HG03196 (cell line): ENCODE measurements around the gene ADNP2.

Experiments
- ATAC-seq: cut with Tn5 transposase; IDR thresholded peaks from one replicate; pipeline ENCODE4 v1.9.1; 2021; ENCODE audit not compliant: unreplicated experiment

The ADNP2 gene, protein sequence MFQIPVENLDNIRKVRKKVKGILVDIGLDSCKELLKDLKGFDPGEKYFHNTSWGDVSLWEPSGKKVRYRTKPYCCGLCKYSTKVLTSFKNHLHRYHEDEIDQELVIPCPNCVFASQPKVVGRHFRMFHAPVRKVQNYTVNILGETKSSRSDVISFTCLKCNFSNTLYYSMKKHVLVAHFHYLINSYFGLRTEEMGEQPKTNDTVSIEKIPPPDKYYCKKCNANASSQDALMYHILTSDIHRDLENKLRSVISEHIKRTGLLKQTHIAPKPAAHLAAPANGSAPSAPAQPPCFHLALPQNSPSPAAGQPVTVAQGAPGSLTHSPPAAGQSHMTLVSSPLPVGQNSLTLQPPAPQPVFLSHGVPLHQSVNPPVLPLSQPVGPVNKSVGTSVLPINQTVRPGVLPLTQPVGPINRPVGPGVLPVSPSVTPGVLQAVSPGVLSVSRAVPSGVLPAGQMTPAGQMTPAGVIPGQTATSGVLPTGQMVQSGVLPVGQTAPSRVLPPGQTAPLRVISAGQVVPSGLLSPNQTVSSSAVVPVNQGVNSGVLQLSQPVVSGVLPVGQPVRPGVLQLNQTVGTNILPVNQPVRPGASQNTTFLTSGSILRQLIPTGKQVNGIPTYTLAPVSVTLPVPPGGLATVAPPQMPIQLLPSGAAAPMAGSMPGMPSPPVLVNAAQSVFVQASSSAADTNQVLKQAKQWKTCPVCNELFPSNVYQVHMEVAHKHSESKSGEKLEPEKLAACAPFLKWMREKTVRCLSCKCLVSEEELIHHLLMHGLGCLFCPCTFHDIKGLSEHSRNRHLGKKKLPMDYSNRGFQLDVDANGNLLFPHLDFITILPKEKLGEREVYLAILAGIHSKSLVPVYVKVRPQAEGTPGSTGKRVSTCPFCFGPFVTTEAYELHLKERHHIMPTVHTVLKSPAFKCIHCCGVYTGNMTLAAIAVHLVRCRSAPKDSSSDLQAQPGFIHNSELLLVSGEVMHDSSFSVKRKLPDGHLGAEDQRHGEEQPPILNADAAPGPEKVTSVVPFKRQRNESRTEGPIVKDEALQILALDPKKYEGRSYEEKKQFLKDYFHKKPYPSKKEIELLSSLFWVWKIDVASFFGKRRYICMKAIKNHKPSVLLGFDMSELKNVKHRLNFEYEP

DNA sequence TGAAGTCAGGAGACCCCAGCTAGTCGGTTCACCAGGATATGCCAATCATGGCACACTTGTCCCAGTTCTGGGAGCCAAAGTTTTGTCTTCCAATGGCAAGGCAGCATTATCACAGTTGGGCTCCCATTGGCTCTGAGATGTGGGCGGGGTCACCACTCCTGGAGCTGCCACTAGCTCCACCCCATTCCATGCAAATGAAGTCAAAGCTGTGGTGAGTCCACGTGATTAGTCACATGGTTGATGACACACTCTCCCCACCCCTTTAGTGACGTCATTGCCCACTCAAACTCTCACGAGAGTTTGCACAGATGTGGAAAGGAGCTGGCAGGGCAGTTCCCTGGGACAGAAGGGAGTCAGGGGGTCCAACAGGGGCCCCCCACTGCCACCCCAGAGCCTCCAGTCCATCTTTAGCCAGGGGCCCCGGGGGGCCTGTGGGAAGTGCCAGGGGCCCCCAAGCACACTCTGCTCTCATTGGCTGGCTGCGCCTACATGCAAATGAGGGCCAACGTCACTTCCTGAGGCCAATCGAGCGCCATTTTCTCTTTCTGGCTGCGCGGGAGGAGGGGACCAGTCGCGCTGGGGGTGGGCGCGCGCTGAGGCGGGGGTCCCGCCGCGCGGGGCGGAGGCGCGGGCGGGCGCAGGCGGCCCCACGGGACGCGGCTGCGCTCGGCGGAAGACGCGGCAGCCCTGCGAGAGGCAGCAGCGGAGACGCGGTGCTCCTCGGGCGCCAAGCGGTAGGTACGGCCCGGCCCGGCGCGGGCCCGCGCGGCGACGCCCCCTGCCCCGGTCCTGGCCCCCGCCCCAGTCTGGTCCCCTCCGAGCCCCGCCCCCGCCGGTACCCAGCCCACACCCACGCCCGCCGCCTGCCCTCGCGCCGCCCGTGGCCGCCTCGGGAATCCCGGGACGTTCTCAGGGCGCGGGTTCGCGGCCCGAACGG, at the start of gene ADNP2:
Gene ADNP2, plus strand, starts transcription at position 524 of the 937 bp plus-strand sequence. CDS start 8,281 bp downstream, outside the sequence.
- ATAC-seq: peak; percentile 53

DNA sequence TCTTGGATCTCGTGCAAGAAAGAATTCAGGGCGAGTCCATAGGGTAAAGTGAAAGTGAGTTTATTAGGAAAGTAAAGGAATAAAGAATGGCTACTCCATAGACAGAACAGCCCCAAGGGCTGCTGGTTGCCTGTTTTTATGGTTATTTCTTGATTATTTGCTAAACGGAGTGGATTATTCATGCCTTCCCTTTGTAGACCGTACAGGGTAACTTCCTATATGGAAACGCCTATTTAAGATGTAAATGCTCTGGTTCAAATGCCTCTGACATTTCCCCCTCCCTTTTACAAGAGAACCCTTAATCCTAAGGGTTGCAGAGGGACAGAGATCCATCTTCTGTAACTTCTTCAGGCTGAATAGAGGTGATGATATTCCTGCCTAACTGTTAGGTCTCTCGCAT, 49.1 kb upstream of the ADNP2 start:
- no peak for ATAC-seq

DNA sequence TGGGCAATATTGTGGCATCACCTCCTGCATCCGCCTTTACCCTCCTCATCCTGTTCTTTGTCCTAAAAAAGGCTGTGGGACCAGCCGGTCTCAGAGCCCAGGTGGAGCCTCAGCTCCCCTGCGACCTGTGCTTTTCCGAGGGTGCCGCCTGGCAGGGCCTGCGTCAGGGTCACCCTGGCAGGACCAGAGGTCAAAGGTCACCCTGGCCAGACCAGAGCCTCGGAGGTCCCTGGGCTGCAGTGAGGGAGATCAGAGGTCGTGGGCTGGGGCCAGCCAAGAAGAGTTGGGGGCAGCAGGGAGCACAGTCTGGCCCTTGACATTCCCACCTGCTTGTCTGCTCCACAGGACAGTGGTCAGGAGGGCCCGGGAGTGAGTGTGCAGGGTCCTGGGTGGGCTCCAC, 43.4 kb upstream of the ADNP2 start:
- no peak for ATAC-seq

DNA sequence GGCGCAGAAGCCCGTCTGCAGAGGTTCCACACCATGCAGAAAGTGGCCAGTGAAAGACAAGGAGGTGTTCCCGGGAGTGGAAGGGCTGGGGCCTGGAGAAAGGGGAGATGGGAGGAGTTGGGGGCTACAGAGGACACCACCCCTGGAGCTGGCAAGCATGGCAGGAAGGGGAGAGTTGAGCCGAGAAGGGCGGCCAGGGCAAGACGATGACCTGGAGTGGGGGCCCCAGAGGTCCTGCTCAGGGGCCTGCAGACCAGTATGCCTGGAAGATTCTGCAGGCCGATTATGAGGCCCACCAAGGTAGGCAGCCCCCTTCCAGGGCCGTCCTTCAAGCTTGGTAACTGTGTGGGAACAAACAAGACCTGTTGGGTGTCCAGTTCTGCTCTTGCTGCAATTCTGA, 41.7 kb upstream of the ADNP2 start:
- no peak for ATAC-seq

DNA sequence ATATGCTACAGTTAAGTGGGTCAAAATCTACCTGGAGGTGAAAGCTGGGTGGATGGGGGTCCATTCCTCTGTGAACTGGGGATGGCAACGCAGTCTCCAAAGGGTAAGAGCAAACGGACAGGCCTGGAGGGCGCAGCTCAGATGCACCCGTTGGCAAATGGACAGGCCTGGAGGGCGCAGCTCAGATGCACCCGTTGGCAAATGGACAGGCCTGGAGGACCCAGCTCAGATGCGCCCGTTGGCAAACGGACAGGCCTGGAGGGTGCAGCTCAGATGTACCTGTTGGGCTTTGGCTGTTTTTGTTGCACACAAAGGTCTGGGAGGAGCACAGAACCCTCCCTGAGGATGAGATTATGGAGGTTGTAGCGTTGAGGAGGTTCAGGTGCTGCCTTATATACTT, 41.2 kb upstream of the ADNP2 start:
- no peak for ATAC-seq

DNA sequence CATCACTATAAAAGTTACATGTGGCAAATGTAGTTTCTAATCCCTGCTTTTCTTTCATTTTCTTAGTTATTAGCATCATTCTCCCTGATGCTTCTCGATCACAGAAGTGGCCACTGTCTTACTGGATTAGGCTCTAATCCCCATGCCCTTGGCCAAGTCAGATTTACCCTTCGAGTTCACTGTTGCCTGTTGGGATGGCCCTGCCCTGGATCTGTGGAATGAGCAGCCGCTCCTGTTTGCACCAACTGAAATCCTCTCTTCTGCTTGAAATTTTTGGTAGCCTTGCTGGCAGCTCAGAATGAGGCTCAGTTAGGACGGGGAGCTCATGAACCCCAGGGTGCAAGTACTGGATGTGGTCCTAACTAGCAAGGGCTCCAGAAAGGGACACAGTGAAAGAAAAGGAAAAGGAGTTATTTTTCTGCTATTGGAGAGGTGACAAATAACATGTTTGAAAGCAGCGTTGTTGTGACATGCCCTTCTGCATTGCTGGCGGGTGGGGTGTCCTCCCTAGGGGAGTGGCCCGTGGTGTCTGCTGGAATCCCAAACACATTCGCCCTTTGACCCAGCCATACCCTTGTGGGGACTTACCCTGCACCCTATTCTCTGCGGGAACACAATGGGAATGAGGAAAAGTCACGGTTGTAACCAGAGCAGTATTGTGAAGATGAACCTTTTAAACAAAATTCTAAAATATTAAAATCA, 40.3 kb upstream of the ADNP2 start:
- ATAC-seq: no peak

DNA sequence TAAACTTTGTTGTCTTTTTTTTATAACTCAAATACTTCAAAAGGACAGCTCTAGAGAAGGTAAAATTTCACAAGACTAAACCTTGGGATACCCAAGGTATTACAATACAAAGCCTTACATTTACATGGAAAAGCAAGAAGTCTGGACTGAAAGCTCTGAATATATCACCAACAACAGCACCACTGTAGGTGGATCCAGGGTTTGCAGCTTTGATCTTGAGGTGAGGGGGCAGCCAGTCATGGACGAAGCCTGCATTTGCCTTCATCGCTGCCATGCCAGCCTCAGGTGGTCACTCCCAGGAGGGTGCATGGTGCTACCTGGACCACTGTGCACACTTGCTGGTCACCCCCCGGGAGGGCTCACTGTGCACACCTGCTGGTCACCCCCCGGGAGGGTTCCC, 38.2 kb upstream of the ADNP2 start:
- no peak for ATAC-seq

DNA sequence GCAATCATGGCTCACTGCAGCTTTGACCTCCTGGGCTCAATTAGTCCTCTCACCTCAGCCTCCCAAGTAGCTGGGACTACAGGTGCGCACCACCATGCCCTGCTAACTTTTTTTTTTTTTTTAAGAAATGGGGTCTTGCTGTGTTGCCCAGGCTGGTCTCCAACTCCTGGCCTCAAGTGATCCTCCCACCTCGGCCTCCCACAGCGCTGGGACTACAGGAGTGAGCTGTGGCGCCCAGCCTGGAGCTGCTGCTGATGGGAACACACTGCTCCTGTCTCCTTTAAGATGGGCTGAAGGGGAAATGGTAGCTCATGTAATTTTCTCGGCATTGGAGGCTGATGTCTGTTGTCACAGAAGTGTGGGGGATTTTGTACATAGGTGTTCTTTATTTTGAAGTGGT, 34.9 kb upstream of the ADNP2 start:
- no peak for ATAC-seq

DNA sequence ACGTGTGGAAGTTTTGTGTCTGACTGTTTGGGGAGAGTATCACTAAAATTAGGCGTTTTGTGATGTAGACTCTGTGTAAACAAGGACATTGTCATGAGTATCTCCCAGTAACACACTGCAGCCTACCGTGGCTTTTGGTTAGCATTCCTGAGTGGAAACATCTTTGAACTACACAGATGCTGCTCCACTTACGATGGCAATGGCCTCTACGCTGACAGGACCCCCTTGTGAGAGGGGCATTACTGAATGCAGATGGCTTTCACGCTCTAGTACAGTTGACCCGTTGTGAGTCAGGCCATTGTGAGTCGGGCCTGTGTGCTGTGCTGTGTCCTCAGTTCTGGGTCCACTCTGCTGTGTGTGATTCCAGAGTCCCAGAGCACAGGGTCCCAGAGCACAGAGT, 34.4 kb upstream of the ADNP2 start:
- no peak for ATAC-seq

DNA sequence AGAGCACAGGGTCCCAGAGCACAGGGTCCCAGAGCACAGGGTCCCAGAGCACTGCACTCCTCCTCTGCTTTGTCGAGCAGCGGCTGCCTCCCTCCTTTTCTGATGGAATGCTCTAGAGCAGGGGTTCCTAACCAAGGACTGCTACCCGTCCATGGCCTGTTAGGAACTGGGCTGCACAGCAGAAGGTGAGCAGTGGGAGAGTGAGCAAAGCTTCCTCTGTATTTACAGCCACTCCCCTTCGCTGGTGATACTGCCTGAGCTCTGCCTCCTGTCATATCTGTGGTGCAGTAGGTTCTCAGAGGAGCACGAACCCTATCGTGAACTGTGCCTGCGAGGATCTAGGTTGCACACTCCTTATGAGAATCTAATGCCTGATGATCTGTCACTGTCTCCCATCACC, 33.1 kb upstream of the ADNP2 start:
- no peak for ATAC-seq

DNA sequence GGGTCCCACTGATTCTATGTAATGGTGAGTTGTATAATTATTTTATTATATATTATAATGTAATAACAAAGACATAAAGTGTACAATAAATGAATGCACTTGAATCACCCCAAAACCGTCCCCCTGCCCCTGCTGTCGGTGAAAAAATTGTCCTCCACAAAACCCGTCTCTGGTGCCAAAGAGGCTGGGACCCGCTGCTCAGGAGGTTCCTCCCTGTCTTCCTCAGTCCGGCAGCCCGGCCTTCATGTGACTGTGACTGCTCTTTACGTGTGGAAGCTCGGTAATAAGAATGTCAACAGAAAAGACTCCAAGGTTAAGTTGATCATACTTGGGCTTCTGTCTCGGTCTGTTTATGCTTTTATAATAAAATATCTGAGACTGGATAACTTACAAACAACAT, 32.7 kb upstream of the ADNP2 start:
- ATAC-seq: no peak

DNA sequence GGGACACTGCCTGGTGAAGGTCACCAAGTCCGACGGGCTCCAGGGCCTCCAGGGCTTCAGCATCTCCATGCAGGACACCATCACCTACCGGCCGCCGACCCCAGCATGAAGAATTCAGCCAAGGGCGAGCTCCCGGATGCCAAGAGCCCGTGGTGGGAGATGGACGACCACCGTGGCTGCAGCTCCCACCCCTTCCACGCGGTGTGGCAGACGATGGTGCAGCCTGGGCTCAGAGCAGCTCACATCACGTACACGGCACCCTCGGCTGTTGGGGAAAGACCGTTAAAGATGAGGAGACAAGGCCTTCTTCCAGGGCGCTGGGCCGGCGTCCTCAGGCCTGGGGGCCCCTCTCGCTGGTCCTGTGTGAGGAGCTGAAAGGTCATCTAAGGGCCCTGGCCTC, 31.2 kb upstream of the ADNP2 start:
- ATAC-seq: no peak

DNA sequence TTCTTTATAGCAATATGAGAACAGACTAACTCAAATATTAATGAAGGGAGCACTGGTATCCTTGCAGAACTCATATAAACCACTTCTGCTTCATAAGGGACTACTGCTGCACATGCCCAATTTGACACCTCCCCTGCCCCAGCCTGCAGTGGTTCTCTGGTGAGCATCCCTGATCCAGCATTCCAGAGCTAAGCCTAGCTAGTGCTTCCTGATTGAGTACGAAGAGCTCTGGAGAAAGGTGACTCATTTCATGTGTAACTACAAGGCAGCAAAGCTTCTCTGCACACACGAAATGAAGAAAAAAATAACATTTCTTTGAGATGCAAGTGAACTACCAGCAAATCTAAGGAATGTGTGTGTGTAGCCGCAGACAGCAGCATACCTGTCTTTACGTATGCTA, 22.8 kb upstream of the ADNP2 start:
- ATAC-seq: no peak

DNA sequence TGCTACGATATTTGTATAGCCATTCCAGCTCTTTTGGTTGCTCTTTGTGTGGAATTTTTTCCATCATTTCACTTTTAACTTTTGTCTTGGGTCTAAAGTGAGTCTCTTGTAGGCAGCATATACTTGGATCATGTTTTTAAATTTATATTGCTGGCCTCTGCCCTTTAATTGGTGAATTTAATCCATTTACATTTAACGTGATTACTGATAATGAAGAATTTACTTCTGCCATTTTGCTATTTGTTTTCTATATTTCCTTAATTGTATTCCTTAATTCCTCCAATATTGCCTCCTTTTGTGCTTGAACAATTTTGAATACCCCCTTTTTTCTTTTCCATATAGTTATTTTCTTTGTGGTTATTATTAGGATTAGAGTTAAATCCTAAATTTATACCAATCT, 21.0 kb upstream of the ADNP2 start:
- ATAC-seq: no peak

DNA sequence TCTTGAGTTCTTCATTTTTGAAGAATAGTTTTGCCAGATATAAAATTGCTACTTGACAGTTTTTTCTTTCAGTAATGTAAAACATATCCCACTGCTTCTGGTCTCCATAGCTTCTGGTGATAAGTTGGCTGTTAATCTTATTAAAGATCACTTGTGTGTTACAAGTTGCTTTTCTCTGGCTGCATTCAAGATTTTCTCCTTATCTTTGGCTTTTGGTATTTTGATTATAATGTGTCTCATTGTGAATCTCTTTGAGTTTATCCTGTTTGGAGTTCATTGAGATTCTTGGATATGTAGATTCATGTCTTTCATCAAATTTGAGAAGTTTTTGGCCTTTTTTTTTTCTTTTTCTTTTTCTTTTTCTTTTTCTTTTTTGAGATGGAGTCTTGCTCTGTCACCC, 20.2 kb upstream of the ADNP2 start:
- no peak for ATAC-seq

DNA sequence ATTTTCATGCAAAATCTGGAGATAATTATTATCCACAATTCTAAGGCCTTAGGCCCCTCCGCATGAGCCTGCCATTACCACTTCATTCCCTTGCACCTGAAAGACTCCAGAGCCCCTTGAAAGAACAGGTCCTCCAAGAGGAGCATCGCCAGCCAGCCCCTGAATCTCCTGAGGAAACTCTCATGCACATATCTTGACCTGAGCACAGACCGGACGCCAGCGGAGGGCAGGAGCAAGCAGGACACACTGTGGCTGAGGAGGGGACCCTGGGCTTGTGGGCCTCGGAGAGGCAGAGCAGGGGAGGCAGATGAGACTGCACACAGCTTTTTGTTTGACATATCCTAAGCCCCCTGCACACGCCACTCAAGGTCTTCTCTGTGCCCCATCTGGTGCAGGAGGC, 13.6 kb upstream of the ADNP2 start:
- ATAC-seq: no peak

DNA sequence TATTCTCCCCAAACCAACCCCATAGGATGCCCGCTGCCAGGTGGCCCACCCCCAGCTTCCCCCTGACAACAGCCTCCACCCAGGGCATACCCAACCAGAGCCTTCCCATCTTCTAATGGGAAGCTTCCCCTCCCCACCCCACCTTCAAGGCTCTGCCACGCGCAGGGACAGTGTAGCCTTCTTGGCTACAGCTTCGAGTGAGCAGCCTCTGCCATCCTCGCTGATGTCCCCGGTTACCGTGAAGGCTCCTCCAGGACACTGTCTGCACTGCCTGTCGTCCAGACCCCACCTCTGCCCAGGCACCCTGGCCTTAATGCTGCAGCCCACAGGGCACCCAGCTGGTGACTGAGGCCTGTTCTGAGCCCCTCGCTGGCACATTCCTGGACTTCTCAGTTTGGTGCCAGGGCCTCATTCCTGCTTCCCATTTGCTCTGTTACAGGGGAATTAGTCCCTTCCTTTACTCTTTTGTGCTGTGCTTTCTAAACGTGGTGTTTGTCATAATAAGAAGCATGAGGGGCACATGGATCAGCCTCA, 13.0 kb upstream of the ADNP2 start:
- no peak for ATAC-seq

DNA sequence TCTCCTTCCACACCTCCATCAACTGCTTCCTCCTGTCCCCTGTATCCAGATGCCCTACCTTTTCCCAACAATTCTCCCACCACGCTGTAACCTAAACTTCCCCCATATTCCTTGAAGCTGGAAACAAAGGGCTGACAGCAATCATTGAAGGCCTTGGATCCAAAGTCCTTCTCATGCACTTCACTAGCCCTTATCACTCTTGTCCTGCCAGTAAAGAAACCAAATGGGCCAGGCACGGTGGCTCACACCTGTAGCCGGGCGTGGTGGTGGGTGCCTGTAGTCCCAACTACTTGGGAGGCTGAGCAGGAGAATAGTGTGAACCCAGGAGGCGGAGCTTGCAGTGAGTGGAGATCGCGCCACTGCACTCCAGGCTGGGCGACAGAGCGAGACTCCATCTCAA, 11.9 kb upstream of the ADNP2 start:
- ATAC-seq: no peak

DNA sequence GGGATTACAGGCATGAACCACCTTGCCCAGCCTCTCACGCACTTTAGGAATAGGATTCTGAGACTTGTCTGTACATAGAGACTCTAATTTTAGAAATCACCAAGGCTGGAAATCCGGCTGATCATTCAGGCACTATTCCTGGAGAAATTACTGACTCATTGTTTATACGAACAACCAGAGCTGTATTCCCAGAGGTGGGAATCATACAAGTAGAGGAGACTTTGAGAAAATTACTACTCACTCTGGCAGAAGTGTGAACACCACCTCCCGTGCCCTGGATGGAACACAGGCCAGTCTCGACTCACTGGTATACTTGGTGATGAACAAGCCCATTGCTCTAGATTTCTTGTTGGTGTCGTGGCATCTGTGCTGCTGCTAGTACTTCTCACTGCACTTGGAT, 5.8 kb upstream of the ADNP2 start:
- no peak for ATAC-seq

DNA sequence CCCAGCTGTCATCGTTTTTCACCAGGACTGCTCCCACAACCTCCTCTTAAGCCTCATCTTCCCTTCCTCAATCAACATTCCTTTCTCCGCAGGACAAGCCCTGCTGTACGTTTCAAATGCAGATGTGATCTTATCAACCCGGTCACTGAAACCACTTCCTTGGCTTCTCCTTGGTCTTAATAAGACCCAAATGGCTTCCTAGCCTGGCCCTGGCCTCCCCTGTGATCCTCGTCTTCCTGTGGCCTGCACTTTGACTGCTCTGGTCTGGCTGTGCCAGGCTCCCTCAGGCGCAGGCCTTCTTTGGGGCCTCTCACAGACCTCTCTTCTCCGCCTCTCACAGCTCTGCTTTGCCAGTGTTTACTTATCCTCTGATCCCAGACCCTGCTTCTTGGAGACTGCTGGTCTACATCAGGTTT, 4.7 kb upstream of the ADNP2 start:
- no peak for ATAC-seq
